Stomach (tissue), 4 donors: ENCODE results near the gene SIGLEC8.

Experiments used
- CTCF ChIP-seq, 7 experiments: fragments of 450-650 bp in 4 of 7; fragments of 200-600 bp in 3 of 7; sonication (generic) in 3 of 7; IDR thresholded peaks; one replicate each; pipeline ENCODE4 v1.5.1; 2016 to 2019; ENCODE audit warnings: antibody characterized with exemption in 7 of 7, control low read depth in 2 of 7, mild to moderate bottlenecking in 1 of 7
- EP300 ChIP-seq: sonication (generic); formaldehyde crosslinking; IDR thresholded peaks from one replicate; pipeline ENCODE4 v1.6.1; 2017; ENCODE audit warnings: antibody characterized with exemption

GRCh38 chr19:51441410-51442390, 16.6 kb downstream of the SIGLEC8 start:
- no peak for TF ChIP-seq CTCF (IDR thresholded peaks at IDR 0.05)
- TF ChIP-seq EP300, result no peak
